SK-N-MC (cell line): ENCODE data around the gene HIKESHI.

ENCODE experiments used
- DNase-seq: peaks from one replicate; pipeline ENCODE4 v3.0.0-alpha.2; 2011; ENCODE audit warnings: low read depth, low spot score
- H3K27ac ChIP-seq: fragments of 200-600 bp; sonication (generic); 2 replicates; pipeline ENCODE4 v1.5.1; 2016; ENCODE audit warnings: mixed run types
- H3K36me3 ChIP-seq: fragments of 200-600 bp; sonication (generic); 2 replicates; pipeline ENCODE4 v1.6.1; 2017; ENCODE audit warnings: antibody characterized with exemption, low read length, mixed read lengths; ENCODE audit not compliant: insufficient read depth
- H3K4me3 ChIP-seq: fragments of 200-600 bp; sonication (generic); 2 replicates; pipeline ENCODE4 v1.5.1; 2016
- H3K9ac ChIP-seq: fragments of 200-600 bp; sonication (generic); 2 replicates; pipeline ENCODE4 v1.8.0; 2017; ENCODE audit warnings: mixed run types, mixed read lengths; ENCODE audit not compliant: insufficient read length
- H3K9me3 ChIP-seq: fragments of 200-600 bp; sonication (generic); 2 replicates; pipeline ENCODE4 v1.6.1; 2017; ENCODE audit warnings: low read depth, mild to moderate bottlenecking, antibody characterized with exemption, low read length, moderate library complexity, mixed read lengths
- EZH2 ChIP-seq: fragments of 200-600 bp; sonication (generic); IDR thresholded peaks from one replicate; pipeline ENCODE4 v1.6.1; 2017; ENCODE audit warnings: antibody characterized with exemption
- FOXP2 ChIP-seq: optimal IDR thresholded peaks from 2 replicates; pipeline ENCODE3; 2011; ENCODE audit warnings: mild to moderate bottlenecking, moderate library complexity; ENCODE audit not compliant: insufficient read depth; ENCODE audit errors: extremely low read length, control extremely low read depth
- POLR2AphosphoS5 ChIP-seq: IDR thresholded peaks from 2 replicates; pipeline ENCODE4 v1.6.1; 2012; ENCODE audit warnings: mild to moderate bottlenecking, low read depth, low read length, borderline replicate concordance

The HIKESHI gene

GRCh38 chr11:86265194-86265593 is 36.8 kb upstream of the HIKESHI start:
- DNase-seq = no peak
- H3K4me3 ChIP-seq = no peak overlapping the region
- H3K27ac ChIP-seq = no peak overlapping the region
- no peak for TF ChIP-seq POLR2AphosphoS5
- TF ChIP-seq FOXP2 = no peak
- TF ChIP-seq EZH2 = no peak
- H3K36me3 ChIP-seq = peaks cover 62% of the 10 kb centered on the region
- no peak overlapping the region for H3K9ac ChIP-seq
- H3K9me3 ChIP-seq = no peaks in the 10 kb centered on the region

DNA sequence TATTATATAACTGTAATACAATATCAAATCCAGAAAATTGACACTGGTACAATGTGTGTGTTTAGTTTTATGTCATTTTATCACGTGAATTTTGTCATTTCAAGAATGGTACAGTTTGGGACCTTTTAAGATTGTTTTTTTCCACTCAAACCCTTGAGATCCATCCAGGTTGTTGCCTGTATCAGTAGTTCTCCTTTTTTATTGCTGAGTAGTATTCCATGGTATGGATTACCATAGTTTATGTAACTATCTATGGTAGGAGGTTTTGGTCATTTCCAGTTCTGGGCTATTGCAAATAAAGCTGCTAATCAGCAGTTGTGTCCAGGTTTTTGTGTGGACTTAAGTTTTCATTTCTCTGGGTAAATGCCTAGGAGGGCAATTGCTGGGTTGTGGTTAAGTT is 32.4 kb upstream of the HIKESHI start:
- H3K9me3 ChIP-seq = no peaks in the 10 kb centered on the region
- no peak overlapping the region for H3K4me3 ChIP-seq
- no peak overlapping the region for H3K9ac ChIP-seq
- peaks cover 61% of the 10 kb centered on the region for H3K36me3 ChIP-seq
- DNase-seq = no peak
- H3K27ac ChIP-seq = no peak overlapping the region
- TF ChIP-seq FOXP2 = no peak
- TF ChIP-seq POLR2AphosphoS5 = no peak
- no peak for TF ChIP-seq EZH2

DNA sequence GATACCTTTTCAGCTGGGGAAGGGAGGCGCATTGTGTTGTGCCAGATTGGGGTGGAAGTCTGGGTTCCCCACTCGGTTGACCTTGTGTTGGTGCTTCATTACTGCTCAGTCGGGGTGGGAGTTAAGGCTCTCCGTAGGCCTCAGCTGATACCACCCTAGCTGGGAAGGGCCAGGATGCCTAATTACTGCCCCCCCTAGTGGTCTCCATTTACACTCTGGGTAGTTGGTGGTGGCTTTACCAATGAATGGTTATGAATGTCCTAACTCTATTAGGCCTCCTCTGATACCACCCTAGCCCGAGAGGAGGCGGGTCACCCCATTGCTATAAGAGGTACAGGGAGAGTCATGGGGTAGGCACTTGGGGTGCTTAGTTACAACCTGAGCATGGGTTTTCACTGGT is 27.5 kb upstream of the HIKESHI start:
- Histone ChIP-seq H3K27ac (no peak overlapping the region), H3K9ac (no peak overlapping the region), H3K4me3 (no peak overlapping the region), H3K9me3 (no peaks in the 10 kb centered on the region), H3K36me3 (peaks cover 84% of the 10 kb centered on the region)
- DNase-seq = no peak
- TF ChIP-seq EZH2 (no peak), POLR2AphosphoS5 (no peak), FOXP2 (no peak)

- peaks cover 84% of the 10 kb centered on the region for H3K36me3 ChIP-seq
- no peak for DNase-seq
- TF ChIP-seq POLR2AphosphoS5 (no peak), EZH2 (no peak), FOXP2 (no peak)
- no peak overlapping the region for H3K4me3 ChIP-seq
- no peak overlapping the region for H3K9ac ChIP-seq
- H3K27ac ChIP-seq = no peak overlapping the region
- H3K9me3 ChIP-seq = no peaks in the 10 kb centered on the region
These were observed 27.0 kb upstream of the HIKESHI start for GRCh38 chr11:86274999-86275398.

DNA sequence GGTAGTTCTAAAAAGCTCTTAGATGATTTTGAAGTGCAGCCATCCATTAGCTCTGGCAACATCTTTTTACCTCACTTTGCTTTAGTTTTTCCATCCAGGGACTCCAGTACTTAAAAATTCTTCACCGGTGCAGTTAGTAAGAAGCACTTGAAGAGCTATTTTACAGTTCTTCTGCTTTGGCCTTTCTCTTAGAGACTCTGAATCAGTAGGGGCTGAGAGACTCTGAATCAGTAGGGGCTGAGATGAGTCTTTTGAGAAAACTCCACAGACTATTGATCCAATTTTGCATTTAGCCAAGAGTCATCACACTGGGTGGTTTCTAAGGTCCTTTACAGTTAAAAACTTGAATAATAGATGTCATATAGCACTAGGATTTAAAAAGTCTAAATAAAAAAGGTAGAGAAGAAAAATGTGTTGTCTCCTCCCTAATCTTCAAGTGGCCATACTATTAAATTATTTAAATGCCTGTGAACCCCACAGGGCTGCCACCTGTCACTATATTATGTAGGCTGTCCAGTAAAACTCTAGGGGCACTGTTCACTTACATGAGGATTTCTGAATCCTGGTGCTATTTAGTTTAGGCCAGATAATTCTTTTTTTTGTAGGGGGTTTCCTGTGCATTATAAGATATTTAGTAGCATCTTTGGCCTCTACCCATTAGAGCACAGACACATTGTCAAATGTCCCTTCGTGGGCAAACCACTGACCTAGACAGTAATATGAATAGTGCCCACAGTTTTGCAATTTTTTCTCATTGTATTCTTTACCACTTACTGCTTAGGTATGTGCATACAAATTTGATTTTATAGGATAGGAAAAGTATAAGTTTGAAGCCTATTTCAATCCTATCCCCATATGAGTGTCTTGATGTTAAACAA is 26.3 kb upstream of the HIKESHI start:
- H3K9me3 ChIP-seq = no peaks in the 10 kb centered on the region
- no peak for TF ChIP-seq POLR2AphosphoS5
- no peak for TF ChIP-seq FOXP2
- no peak for TF ChIP-seq EZH2
- no peak overlapping the region for H3K9ac ChIP-seq
- no peak for DNase-seq
- H3K27ac ChIP-seq = no peak overlapping the region
- peaks cover 84% of the 10 kb centered on the region for H3K36me3 ChIP-seq
- no peak overlapping the region for H3K4me3 ChIP-seq

GRCh38 chr11:86277741-86278140 is 24.3 kb upstream of the HIKESHI start:
- no peak overlapping the region for H3K27ac ChIP-seq
- no peaks in the 10 kb centered on the region for H3K9me3 ChIP-seq
- TF ChIP-seq FOXP2 (no peak), EZH2 (no peak), POLR2AphosphoS5 (no peak)
- H3K36me3 ChIP-seq = peaks cover 73% of the 10 kb centered on the region
- no peak overlapping the region for H3K9ac ChIP-seq
- DNase-seq = no peak
- no peak overlapping the region for H3K4me3 ChIP-seq

- Histone ChIP-seq H3K9ac (no peak overlapping the region), H3K27ac (no peak overlapping the region), H3K4me3 (no peak overlapping the region), H3K36me3 (peaks cover 68% of the 10 kb centered on the region), H3K9me3 (no peaks in the 10 kb centered on the region)
- no peak for TF ChIP-seq EZH2
- TF ChIP-seq FOXP2 = no peak
- TF ChIP-seq POLR2AphosphoS5 = no peak
- no peak for DNase-seq
These were observed 23.8 kb upstream of the HIKESHI start for GRCh38 chr11:86278226-86278625.

- TF ChIP-seq FOXP2 = no peak
- no peak for TF ChIP-seq POLR2AphosphoS5
- TF ChIP-seq EZH2 = no peak
- no peak overlapping the region for H3K9ac ChIP-seq
- no peak overlapping the region for H3K4me3 ChIP-seq
- no peaks in the 10 kb centered on the region for H3K9me3 ChIP-seq
- DNase-seq = no peak
- H3K36me3 ChIP-seq = peaks cover 61% of the 10 kb centered on the region
- no peak overlapping the region for H3K27ac ChIP-seq
These were observed 22.3 kb upstream of the HIKESHI start for GRCh38 chr11:86279747-86280146.
